CD4-positive, alpha-beta T cell (primary cell): ENCODE measurements around the gene FEM1A. TPM values are rescaled to one million over a fixed set of nuclear protein-coding genes. Genes with fewer than 3 reads are reported as not detected.

Source experiments
- ATAC-seq: fragments of 200-7000 bp; cut with Tn5 transposase; one replicate; pipeline ENCODE4 v1.10.0; 2022; ENCODE audit warnings: mild to moderate bottlenecking; ENCODE audit not compliant: poor library complexity
- CTCF ChIA-PET: fragments of 350-600 bp; sonication (Branson Sonifier 250); formaldehyde crosslinking; loops from one replicate; lab custom pipeline; 2021; ENCODE audit warnings: antibody characterized with exemption, inconsistent platforms; lab: Charles Lee
- POLR2A ChIA-PET: fragments of 350-600 bp; sonication (Branson Sonifier 250); formaldehyde crosslinking; loops from one replicate; lab custom pipeline; 2021; ENCODE audit warnings: antibody characterized with exemption, inconsistent platforms; lab: Charles Lee
- DNase-seq, 14 experiments: peaks; one replicate each; pipeline ENCODE4 v3.0.0-alpha.2; 2013 to 2020; ENCODE audit warnings: mixed read lengths in 2 of 14
- H3K27ac ChIP-seq, 2 donors: one replicate each; pipeline versions ENCODE4 v1.5.1 to v1.7.0; 2013; ENCODE audit warnings: low read length in 2 of 2, low read depth in 1 of 2, mild to moderate bottlenecking in 1 of 2
- H3K27me3 ChIP-seq, 2 experiments: 1 replicate in 1 of 2; 2 replicates in 1 of 2; pipeline versions ENCODE4 v1.6.1 to v1.7.0; 2013; ENCODE audit warnings: low read length in 2 of 2, control low read depth in 1 of 2, mild to moderate bottlenecking in 1 of 2, moderate library complexity in 1 of 2; ENCODE audit not compliant: insufficient read depth in 2 of 2, control insufficient read depth in 1 of 2
- H3K36me3 ChIP-seq: one replicate; pipeline ENCODE4 v1.6.1; 2013; ENCODE audit warnings: low read length, control low read depth; ENCODE audit not compliant: insufficient read depth
- H3K4me1 ChIP-seq: one replicate; pipeline ENCODE4 v1.6.1; 2013; ENCODE audit warnings: low read length, control low read depth; ENCODE audit not compliant: insufficient read depth
- H3K4me3 ChIP-seq: one replicate; pipeline ENCODE4 v1.5.1; 2013; ENCODE audit warnings: mild to moderate bottlenecking, low read length, moderate library complexity
- H3K9me3 ChIP-seq, 2 experiments: 1 replicate in 1 of 2; 2 replicates in 1 of 2; pipeline versions ENCODE4 v1.6.1 to v1.7.0; 2013; ENCODE audit warnings: low read length in 2 of 2, mild to moderate bottlenecking in 2 of 2, control low read depth in 1 of 2, moderate library complexity in 1 of 2; ENCODE audit not compliant: control insufficient read depth in 1 of 2, insufficient read depth in 1 of 2
- H3K27ac Mint-ChIP-seq: one replicate; pipeline ENCODE4 v1.8.0; 2020; ENCODE audit warnings: mixed read lengths
- H3K27me3 Mint-ChIP-seq: one replicate; pipeline ENCODE4 v1.8.0; 2021; ENCODE audit warnings: mixed read lengths
- H3K36me3 Mint-ChIP-seq: one replicate; pipeline ENCODE4 v1.8.0; 2021; ENCODE audit warnings: low read depth, mixed read lengths
- H3K4me1 Mint-ChIP-seq: one replicate; pipeline ENCODE4 v1.8.0; 2021; ENCODE audit warnings: low read depth, mixed read lengths
- H3K4me3 Mint-ChIP-seq: one replicate; pipeline ENCODE4 v1.8.0; 2020; ENCODE audit warnings: mild to moderate bottlenecking, mixed read lengths
- H3K9me3 Mint-ChIP-seq: one replicate; pipeline ENCODE4 v1.8.0; 2020; ENCODE audit warnings: mixed read lengths
- intact Hi-C, 2 experiments: fragments of 100-400 bp; cut with DNase I in 1 of 2; cut with micrococcal nuclease in 1 of 2; formaldehyde crosslinking; loops; one replicate each; pipeline versions ENCODE4 v1.15.1 to v1.9.0; 2023 to 2025; cut with DNase I, micrococcal nuclease
- total RNA-seq, 174 experiments: library from RNA in 2 of 174; stranded (reverse) in 2 of 174; gene quantifications; one replicate each; pipeline ENCODE4 v1.2.3 and lab custom pipeline; 2021 to 2026
- TF ChIP-seq, protein P1 (sequence below): fragments of 200-600 bp; IDR thresholded peaks from one replicate; pipeline ENCODE4 v1.8.0; 2022; ENCODE audit warnings: antibody characterized with exemption, mild to moderate bottlenecking

The FEM1A gene
- total RNA-seq, 2 experiments from 2014 or later = 11.8 to 12.1 TPM

DNA sequence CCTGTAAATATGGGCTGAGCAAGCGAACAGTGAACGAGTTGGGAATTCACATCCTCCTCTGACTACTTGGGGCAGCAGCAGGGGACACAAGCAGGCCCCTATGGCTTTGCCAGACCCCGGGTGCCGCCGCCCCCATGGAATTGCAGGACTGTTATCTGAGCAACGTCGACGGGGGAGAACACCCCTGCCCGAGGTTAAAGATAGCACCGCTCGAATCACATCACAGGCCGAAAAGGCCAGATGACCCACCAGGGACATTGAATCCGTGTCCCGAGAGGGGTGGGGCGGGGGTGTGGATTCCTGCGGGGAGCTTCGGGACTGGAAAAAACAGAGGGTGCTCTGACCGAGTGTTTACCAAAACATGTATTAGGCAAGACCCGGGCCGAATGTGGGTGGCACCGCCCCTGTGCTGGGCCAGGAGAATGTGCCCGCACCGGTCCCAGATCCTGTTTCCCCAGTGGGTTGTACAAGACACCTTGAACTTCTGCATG lies 9.1 kb downstream of the FEM1A start:
- peaks cover 10% of the 10 kb centered on the region for H3K4me1 ChIP-seq
- TF ChIP-seq, protein P1, sequence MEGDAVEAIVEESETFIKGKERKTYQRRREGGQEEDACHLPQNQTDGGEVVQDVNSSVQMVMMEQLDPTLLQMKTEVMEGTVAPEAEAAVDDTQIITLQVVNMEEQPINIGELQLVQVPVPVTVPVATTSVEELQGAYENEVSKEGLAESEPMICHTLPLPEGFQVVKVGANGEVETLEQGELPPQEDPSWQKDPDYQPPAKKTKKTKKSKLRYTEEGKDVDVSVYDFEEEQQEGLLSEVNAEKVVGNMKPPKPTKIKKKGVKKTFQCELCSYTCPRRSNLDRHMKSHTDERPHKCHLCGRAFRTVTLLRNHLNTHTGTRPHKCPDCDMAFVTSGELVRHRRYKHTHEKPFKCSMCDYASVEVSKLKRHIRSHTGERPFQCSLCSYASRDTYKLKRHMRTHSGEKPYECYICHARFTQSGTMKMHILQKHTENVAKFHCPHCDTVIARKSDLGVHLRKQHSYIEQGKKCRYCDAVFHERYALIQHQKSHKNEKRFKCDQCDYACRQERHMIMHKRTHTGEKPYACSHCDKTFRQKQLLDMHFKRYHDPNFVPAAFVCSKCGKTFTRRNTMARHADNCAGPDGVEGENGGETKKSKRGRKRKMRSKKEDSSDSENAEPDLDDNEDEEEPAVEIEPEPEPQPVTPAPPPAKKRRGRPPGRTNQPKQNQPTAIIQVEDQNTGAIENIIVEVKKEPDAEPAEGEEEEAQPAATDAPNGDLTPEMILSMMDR = no peak
- H3K27ac ChIP-seq = no peak overlapping the region
- peaks cover 18% of the 10 kb centered on the region for H3K36me3 Mint-ChIP-seq
- intact Hi-C loops = loop anchor here in 1 of 2 experiments (10.0 kb wide), 1 partner anchor 226 kb away; no protein-coding TSS in a partner anchor
- no peak for ATAC-seq
- H3K4me1 Mint-ChIP-seq = peaks cover 6% of the 10 kb centered on the region
- no peak overlapping the region for H3K4me3 Mint-ChIP-seq
- H3K4me3 ChIP-seq = no peak overlapping the region
- H3K36me3 ChIP-seq = peaks cover 20% of the 10 kb centered on the region
- H3K27me3 ChIP-seq = no peaks in the 10 kb centered on the region
- POLR2A ChIA-PET = interaction anchor here (1.1 to 1.4 kb wide), 2 partner anchors 9 to 10 kb away, joined by 3 to 9 read pairs; no protein-coding TSS in a partner anchor
- no peaks in the 10 kb centered on the region for H3K27me3 Mint-ChIP-seq
- H3K27ac Mint-ChIP-seq = no peak overlapping the region
- H3K9me3 Mint-ChIP-seq = no peaks in the 10 kb centered on the region
- H3K9me3 ChIP-seq = no peaks in the 10 kb centered on the region
- CTCF ChIA-PET = interaction anchor here (0.7 to 1.3 kb wide), 2 partner anchors 9 kb away, joined by 3 read pairs; partner anchors contain the start of gene FEM1A
- no peak for DNase-seq

- ChIA-PET POLR2A (interaction anchor here (1.1 to 1.4 kb wide), 2 partner anchors 8 to 11 kb away, joined by 3 to 9 read pairs; no protein-coding TSS in a partner anchor), CTCF (interaction anchor here (0.7 to 1.3 kb wide), 2 partner anchors 8 to 10 kb away, joined by 3 read pairs; partner anchors contain the start of gene FEM1A)
- DNase-seq (no peak), ATAC-seq (no peak)
- Mint-ChIP-seq H3K4me1 (peaks cover 6% of the 10 kb centered on the region), H3K27me3 (no peaks in the 10 kb centered on the region), H3K27ac (no peak overlapping the region), H3K36me3 (peaks cover 12% of the 10 kb centered on the region), H3K4me3 (no peak overlapping the region), H3K9me3 (no peaks in the 10 kb centered on the region)
- Histone ChIP-seq H3K9me3 (no peaks in the 10 kb centered on the region), H3K4me3 (no peak overlapping the region), H3K4me1 (peaks cover 10% of the 10 kb centered on the region), H3K27ac (no peak overlapping the region), H3K27me3 (no peaks in the 10 kb centered on the region), H3K36me3 (peaks cover 17% of the 10 kb centered on the region)
- TF ChIP-seq, protein P1 = no peak
- intact Hi-C loops = loop anchor here in 1 of 2 experiments (10.0 kb wide), 1 partner anchor 226 kb away; no protein-coding TSS in a partner anchor
Measured at GRCh38 chr19:4801085-4801619, 9.6 kb downstream of the FEM1A start.

GRCh38 chr19:4802711-4803110 lies 11.2 kb downstream of the FEM1A start:
- Mint-ChIP-seq H3K4me3 (no peak overlapping the region), H3K4me1 (no peaks in the 10 kb centered on the region), H3K27me3 (no peaks in the 10 kb centered on the region), H3K36me3 (peaks cover 4% of the 10 kb centered on the region), H3K27ac (no peak overlapping the region), H3K9me3 (no peaks in the 10 kb centered on the region)
- Histone ChIP-seq H3K27me3 (no peaks in the 10 kb centered on the region), H3K9me3 (no peaks in the 10 kb centered on the region), H3K36me3 (peaks cover 5% of the 10 kb centered on the region), H3K27ac (no peak overlapping the region), H3K4me1 (peaks cover 7% of the 10 kb centered on the region), H3K4me3 (no peak overlapping the region)
- TF ChIP-seq, protein P1 = no peak
- intact Hi-C loops = loop anchor here in 1 of 2 experiments (10.0 kb wide), 1 partner anchor 228 kb away; no protein-coding TSS in a partner anchor
- ATAC-seq (no peak), DNase-seq (no peak)
- ChIA-PET CTCF (interaction anchor here (1.9 kb wide), 1 partner anchor 70 kb away, joined by 4 read pairs; no protein-coding TSS in a partner anchor), POLR2A (no interaction called here)
